Mesenchymal stem cell (in vitro differentiated cells and primary cell): Measurements from ENCODE around the gene CSRNP3.

Experiments
- DNase-seq: peaks from one replicate; pipeline ENCODE4 v3.0.0-alpha.2; 2013
- H2AFZ ChIP-seq: one replicate; pipeline ENCODE4 v1.6.1; 2013; ENCODE audit warnings: low read depth, mild to moderate bottlenecking, control low read depth, inconsistent platforms, low read length, moderate library complexity
- H2AK5ac ChIP-seq: 2 replicates; pipeline ENCODE4 v1.6.1; 2013; ENCODE audit warnings: low read length, moderate library complexity, mild to moderate bottlenecking, inconsistent platforms; ENCODE audit not compliant: severe bottlenecking
- H2BK120ac ChIP-seq: one replicate; pipeline ENCODE4 v1.6.1; 2013; ENCODE audit warnings: low read depth, mild to moderate bottlenecking, inconsistent platforms, low read length, moderate library complexity
- H2BK12ac ChIP-seq, 2 experiments: one replicate each; pipeline ENCODE4 v1.6.1; 2013; ENCODE audit warnings: inconsistent platforms in 2 of 2, low read length in 2 of 2, mild to moderate bottlenecking in 2 of 2, moderate library complexity in 2 of 2, control low read depth in 1 of 2
- H2BK15ac ChIP-seq: one replicate; pipeline ENCODE4 v1.6.1; 2013; ENCODE audit warnings: mild to moderate bottlenecking, low read depth, inconsistent platforms; ENCODE audit not compliant: poor library complexity, severe bottlenecking
- H2BK5ac ChIP-seq: 2 replicates; pipeline ENCODE4 v1.6.1; 2013; ENCODE audit warnings: low read depth, mild to moderate bottlenecking, low read length, control low read depth, inconsistent platforms; ENCODE audit not compliant: poor library complexity, severe bottlenecking
- H3K14ac ChIP-seq, 2 experiments: one replicate each; pipeline ENCODE4 v1.6.1; 2013; ENCODE audit warnings: inconsistent platforms in 2 of 2, low read length in 2 of 2, control low read depth in 1 of 2, mild to moderate bottlenecking in 1 of 2, moderate library complexity in 1 of 2
- H3K18ac ChIP-seq, 2 experiments: one replicate each; pipeline ENCODE4 v1.6.1; 2013; ENCODE audit warnings: inconsistent platforms in 2 of 2, low read length in 2 of 2, control low read depth in 1 of 2, low read depth in 1 of 2, mild to moderate bottlenecking in 1 of 2
- H3K23ac ChIP-seq, 2 experiments: one replicate each; pipeline ENCODE4 v1.6.1; 2013; ENCODE audit warnings: inconsistent platforms in 2 of 2, low read length in 2 of 2, mild to moderate bottlenecking in 2 of 2, moderate library complexity in 2 of 2, control low read depth in 1 of 2
- H3K27ac ChIP-seq: 2 replicates; pipeline ENCODE4 v1.5.1; 2013; ENCODE audit warnings: mild to moderate bottlenecking, moderate library complexity, low read length, control low read depth, inconsistent platforms; ENCODE audit not compliant: poor library complexity, severe bottlenecking
- H3K27me3 ChIP-seq, 2 experiments: 2 replicates each; pipeline versions ENCODE4 v1.6.1 to v1.7.0; 2013; ENCODE audit warnings: low read length in 2 of 2, mild to moderate bottlenecking in 2 of 2, moderate library complexity in 2 of 2, control low read depth in 1 of 2, inconsistent platforms in 1 of 2; ENCODE audit not compliant: control insufficient read depth in 1 of 2, insufficient read depth in 1 of 2
- H3K36me3 ChIP-seq, 2 experiments: 2 replicates each; pipeline versions ENCODE4 v1.6.1 to v1.7.0; 2013; ENCODE audit warnings: low read length in 2 of 2, control low read depth in 1 of 2, inconsistent platforms in 1 of 2, low read depth in 1 of 2, mild to moderate bottlenecking in 1 of 2; ENCODE audit not compliant: insufficient read depth in 2 of 2, control insufficient read depth in 1 of 2
- H3K4ac ChIP-seq, 2 experiments: one replicate each; pipeline ENCODE4 v1.6.1; 2013; ENCODE audit warnings: inconsistent platforms in 2 of 2, low read length in 2 of 2, mild to moderate bottlenecking in 2 of 2, moderate library complexity in 2 of 2, control low read depth in 1 of 2, low read depth in 1 of 2
- H3K4me1 ChIP-seq: 2 replicates; pipeline ENCODE4 v1.6.1; 2013; ENCODE audit warnings: low read depth, low read length, control low read depth; ENCODE audit not compliant: control insufficient read depth, insufficient read depth
- H3K4me2 ChIP-seq: 2 replicates; pipeline ENCODE4 v1.6.1; 2013; ENCODE audit warnings: low read length, mild to moderate bottlenecking, inconsistent platforms; ENCODE audit not compliant: poor library complexity, severe bottlenecking
- H3K4me3 ChIP-seq, 2 experiments: 2 replicates each; pipeline versions ENCODE4 v1.5.1 to v1.7.0; 2013; ENCODE audit warnings: low read length in 2 of 2, mild to moderate bottlenecking in 2 of 2, control low read depth in 1 of 2, low read depth in 1 of 2; ENCODE audit not compliant: insufficient read depth in 1 of 2
- H3K79me1 ChIP-seq: replicated peaks from 2 replicates; pipeline ENCODE4 v1.6.1; 2013; ENCODE audit warnings: mild to moderate bottlenecking, control low read depth, low read length, inconsistent platforms; ENCODE audit not compliant: poor library complexity, severe bottlenecking
- H3K9ac ChIP-seq: 2 replicates; pipeline ENCODE4 v1.7.0; 2013; ENCODE audit warnings: mild to moderate bottlenecking, low read length, moderate library complexity
- H3K9me3 ChIP-seq: 2 replicates; pipeline ENCODE4 v1.7.0; 2013; ENCODE audit warnings: mild to moderate bottlenecking, low read length; ENCODE audit not compliant: control insufficient read depth
- H4K8ac ChIP-seq: one replicate; pipeline ENCODE4 v1.6.1; 2013; ENCODE audit warnings: inconsistent platforms, mild to moderate bottlenecking, low read length, moderate library complexity
- H4K91ac ChIP-seq: one replicate; pipeline ENCODE4 v1.6.1; 2013; ENCODE audit warnings: mild to moderate bottlenecking, low read length, inconsistent platforms
- WGBS: methylation state at CpG from one replicate; pipeline ENCODE4 v1.1.7; 2013; ENCODE audit warnings: mixed read lengths; 5-methylcytosine and 5-hydroxymethylcytosine counted together

CSRNP3 gene

GRCh38 chr2:165679621-165680020, 210.1 kb downstream of the CSRNP3 start:
- Histone ChIP-seq H2AK5ac (no peak overlapping the region), H3K4me3 (no peak overlapping the region), H3K27ac (no peak overlapping the region), H4K91ac (no peak overlapping the region), H2BK5ac (no peak overlapping the region), H3K14ac (no peak overlapping the region), H3K79me1 (no peaks in the 10 kb centered on the region), H2BK120ac (no peak overlapping the region), H2BK12ac (no peak overlapping the region), H3K9me3 (no peaks in the 10 kb centered on the region), H3K4me2 (no peak overlapping the region), H3K4ac (no peak overlapping the region), H4K8ac (no peak overlapping the region), H3K9ac (no peak overlapping the region), H3K36me3 (peaks cover 0 to 7% of the 10 kb centered on the region in 2 experiments), H3K18ac (no peak overlapping the region), H3K27me3 (no peaks in the 10 kb centered on the region), H3K4me1 (no peaks in the 10 kb centered on the region), H2BK15ac (no peak overlapping the region), H3K23ac (no peak overlapping the region), H2AFZ (no peak overlapping the region)
- WGBS, result 92% methylated on average over 2 of the region's 2 CpGs
- no peak for DNase-seq

GRCh38 chr2:165681841-165682240, 212.3 kb downstream of the CSRNP3 start:
- Histone ChIP-seq H3K4me3 (no peak overlapping the region), H4K8ac (no peak overlapping the region), H3K9me3 (no peaks in the 10 kb centered on the region), H3K23ac (no peak overlapping the region), H4K91ac (no peak overlapping the region), H3K18ac (no peak overlapping the region), H3K36me3 (peaks cover 0 to 4% of the 10 kb centered on the region in 2 experiments), H2BK120ac (no peak overlapping the region), H3K14ac (no peak overlapping the region), H3K4me1 (no peaks in the 10 kb centered on the region), H2AFZ (no peak overlapping the region), H3K4me2 (no peak overlapping the region), H2BK12ac (no peak overlapping the region), H3K4ac (no peak overlapping the region), H3K27me3 (no peaks in the 10 kb centered on the region), H2BK15ac (no peak overlapping the region), H3K9ac (no peak overlapping the region), H2BK5ac (no peak overlapping the region), H2AK5ac (no peak overlapping the region), H3K79me1 (no peaks in the 10 kb centered on the region), H3K27ac (no peak overlapping the region)
- DNase-seq, result no peak
- WGBS, result no CpG with 5 or more reads among the region's 1 CpG

- Histone ChIP-seq H4K91ac (no peak overlapping the region), H4K8ac (no peak overlapping the region), H3K4me3 (no peak overlapping the region), H3K9ac (no peak overlapping the region), H3K18ac (no peak overlapping the region), H3K9me3 (no peaks in the 10 kb centered on the region), H3K4ac (no peak overlapping the region), H2BK12ac (no peak overlapping the region), H2AFZ (no peak overlapping the region), H3K4me1 (no peaks in the 10 kb centered on the region), H3K27ac (no peak overlapping the region), H2BK15ac (no peak overlapping the region), H3K36me3 (peaks cover 0 to 4% of the 10 kb centered on the region in 2 experiments), H2BK120ac (no peak overlapping the region), H3K14ac (no peak overlapping the region), H2BK5ac (no peak overlapping the region), H2AK5ac (no peak overlapping the region), H3K4me2 (no peak overlapping the region), H3K27me3 (no peaks in the 10 kb centered on the region), H3K79me1 (no peaks in the 10 kb centered on the region), H3K23ac (no peak overlapping the region)
- DNase-seq, result no peak
- WGBS, result 92% methylated on average over 1 of the region's 1 CpG
These were observed 213.0 kb downstream of the CSRNP3 start for GRCh38 chr2:165682546-165682945.

GRCh38 chr2:165686800-165687199, 217.3 kb downstream of the CSRNP3 start:
- H3K36me3 ChIP-seq, result no peaks in the 10 kb centered on the region
- no peak for DNase-seq
- no peak overlapping the region for H2AK5ac ChIP-seq
- no peak overlapping the region for H3K14ac ChIP-seq
- H2AFZ ChIP-seq, result peak overlapping the region; percentile 27
- H3K9ac ChIP-seq, result no peak overlapping the region
- no peak overlapping the region for H2BK5ac ChIP-seq
- no peak overlapping the region for H3K4me3 ChIP-seq
- no peak overlapping the region for H2BK12ac ChIP-seq
- H4K91ac ChIP-seq, result no peak overlapping the region
- no peak overlapping the region for H2BK120ac ChIP-seq
- peak overlapping the region in 1 of 2 experiments; percentile 24 for H3K18ac ChIP-seq
- H3K27ac ChIP-seq, result no peak overlapping the region
- H2BK15ac ChIP-seq, result no peak overlapping the region
- H3K9me3 ChIP-seq, result no peaks in the 10 kb centered on the region
- WGBS, result 74% methylated on average over 2 of the region's 2 CpGs
- no peak overlapping the region for H3K4ac ChIP-seq
- no peak overlapping the region for H3K23ac ChIP-seq
- H3K4me1 ChIP-seq, result peaks cover 2% of the 10 kb centered on the region
- no peaks in the 10 kb centered on the region for H3K27me3 ChIP-seq
- H4K8ac ChIP-seq, result no peak overlapping the region
- H3K79me1 ChIP-seq, result no peaks in the 10 kb centered on the region
- H3K4me2 ChIP-seq, result no peak overlapping the region
